HL-60 (cell line): Measurements from ENCODE around the gene DCC.

Experiments
- DNase-seq, 2 experiments: peaks; one replicate each; pipeline ENCODE4 v3.0.0-alpha.2; 2010 to 2020; ENCODE audit warnings: low read depth in 1 of 2, low spot score in 1 of 2
- H3K27ac ChIP-seq: fragments of 250-450 bp; sonication (Bioruptor Pico); replicated peaks from 2 replicates; pipeline ENCODE4 v1.5.1; 2020; ENCODE audit warnings: mild to moderate bottlenecking, moderate library complexity
- H3K27me3 ChIP-seq: fragments of 250-450 bp; sonication (Bioruptor Pico); 2 replicates; pipeline ENCODE4 v1.5.1; 2021; ENCODE audit warnings: mild to moderate bottlenecking, moderate library complexity; ENCODE audit not compliant: insufficient read depth, poor library complexity, severe bottlenecking
- H3K4me3 ChIP-seq: replicated peaks from 2 replicates; pipeline ENCODE4 v1.5.1; 2011; ENCODE audit warnings: mild to moderate bottlenecking, control low read depth, low read length; ENCODE audit not compliant: insufficient read depth
- GABPA ChIP-seq: IDR thresholded peaks from 2 replicates; pipeline ENCODE4 v1.6.1; 2012; ENCODE audit warnings: low read depth
- POLR2AphosphoS5 ChIP-seq: IDR thresholded peaks from 2 replicates; pipeline ENCODE4 v1.6.1; 2012; ENCODE audit warnings: low read depth
- SPI1 ChIP-seq: IDR thresholded peaks from 2 replicates; pipeline ENCODE4 v1.6.1; 2012; ENCODE audit warnings: low read depth, mild to moderate bottlenecking, borderline replicate concordance
- TF ChIP-seq, protein P1 (sequence below): IDR thresholded peaks from one replicate; pipeline ENCODE4 v1.5.1; 2011; ENCODE audit warnings: low read length, control low read depth, inconsistent platforms; ENCODE audit not compliant: insufficient read depth
- TF ChIP-seq, protein P2 (sequence below): IDR thresholded peaks from 2 replicates; pipeline ENCODE4 v1.6.1; 2012; ENCODE audit warnings: low read depth; ENCODE audit not compliant: insufficient replicate concordance

The DCC gene

DNA sequence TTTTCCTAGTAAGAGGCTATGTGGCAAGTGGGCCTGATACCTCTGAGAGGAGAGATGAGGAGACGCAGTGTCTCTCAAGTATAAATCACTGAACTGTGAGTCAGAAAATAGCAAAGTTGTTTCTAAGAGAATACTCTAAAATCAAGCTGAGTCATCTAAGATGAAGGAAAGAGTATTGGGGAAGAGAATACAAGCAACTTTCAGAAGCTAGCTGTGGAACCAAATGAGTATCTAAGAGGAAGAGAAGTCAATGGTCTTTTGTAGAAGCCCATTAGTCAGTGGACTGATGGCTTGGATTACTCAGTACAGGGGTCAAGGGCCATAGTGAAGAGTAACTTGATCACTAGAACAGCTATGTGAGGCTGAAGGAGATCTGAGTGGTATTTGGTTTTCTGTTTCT is 2.7 kb upstream of the DCC start:
- Histone ChIP-seq H3K27me3 (peaks cover 32% of the 10 kb centered on the region), H3K27ac (no peak overlapping the region), H3K4me3 (no peak overlapping the region)
- TF ChIP-seq POLR2AphosphoS5 (no peak), SPI1 (no peak), GABPA (no peak)
- TF ChIP-seq, protein P1, sequence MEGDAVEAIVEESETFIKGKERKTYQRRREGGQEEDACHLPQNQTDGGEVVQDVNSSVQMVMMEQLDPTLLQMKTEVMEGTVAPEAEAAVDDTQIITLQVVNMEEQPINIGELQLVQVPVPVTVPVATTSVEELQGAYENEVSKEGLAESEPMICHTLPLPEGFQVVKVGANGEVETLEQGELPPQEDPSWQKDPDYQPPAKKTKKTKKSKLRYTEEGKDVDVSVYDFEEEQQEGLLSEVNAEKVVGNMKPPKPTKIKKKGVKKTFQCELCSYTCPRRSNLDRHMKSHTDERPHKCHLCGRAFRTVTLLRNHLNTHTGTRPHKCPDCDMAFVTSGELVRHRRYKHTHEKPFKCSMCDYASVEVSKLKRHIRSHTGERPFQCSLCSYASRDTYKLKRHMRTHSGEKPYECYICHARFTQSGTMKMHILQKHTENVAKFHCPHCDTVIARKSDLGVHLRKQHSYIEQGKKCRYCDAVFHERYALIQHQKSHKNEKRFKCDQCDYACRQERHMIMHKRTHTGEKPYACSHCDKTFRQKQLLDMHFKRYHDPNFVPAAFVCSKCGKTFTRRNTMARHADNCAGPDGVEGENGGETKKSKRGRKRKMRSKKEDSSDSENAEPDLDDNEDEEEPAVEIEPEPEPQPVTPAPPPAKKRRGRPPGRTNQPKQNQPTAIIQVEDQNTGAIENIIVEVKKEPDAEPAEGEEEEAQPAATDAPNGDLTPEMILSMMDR, result no peak
- TF ChIP-seq, protein P2, sequence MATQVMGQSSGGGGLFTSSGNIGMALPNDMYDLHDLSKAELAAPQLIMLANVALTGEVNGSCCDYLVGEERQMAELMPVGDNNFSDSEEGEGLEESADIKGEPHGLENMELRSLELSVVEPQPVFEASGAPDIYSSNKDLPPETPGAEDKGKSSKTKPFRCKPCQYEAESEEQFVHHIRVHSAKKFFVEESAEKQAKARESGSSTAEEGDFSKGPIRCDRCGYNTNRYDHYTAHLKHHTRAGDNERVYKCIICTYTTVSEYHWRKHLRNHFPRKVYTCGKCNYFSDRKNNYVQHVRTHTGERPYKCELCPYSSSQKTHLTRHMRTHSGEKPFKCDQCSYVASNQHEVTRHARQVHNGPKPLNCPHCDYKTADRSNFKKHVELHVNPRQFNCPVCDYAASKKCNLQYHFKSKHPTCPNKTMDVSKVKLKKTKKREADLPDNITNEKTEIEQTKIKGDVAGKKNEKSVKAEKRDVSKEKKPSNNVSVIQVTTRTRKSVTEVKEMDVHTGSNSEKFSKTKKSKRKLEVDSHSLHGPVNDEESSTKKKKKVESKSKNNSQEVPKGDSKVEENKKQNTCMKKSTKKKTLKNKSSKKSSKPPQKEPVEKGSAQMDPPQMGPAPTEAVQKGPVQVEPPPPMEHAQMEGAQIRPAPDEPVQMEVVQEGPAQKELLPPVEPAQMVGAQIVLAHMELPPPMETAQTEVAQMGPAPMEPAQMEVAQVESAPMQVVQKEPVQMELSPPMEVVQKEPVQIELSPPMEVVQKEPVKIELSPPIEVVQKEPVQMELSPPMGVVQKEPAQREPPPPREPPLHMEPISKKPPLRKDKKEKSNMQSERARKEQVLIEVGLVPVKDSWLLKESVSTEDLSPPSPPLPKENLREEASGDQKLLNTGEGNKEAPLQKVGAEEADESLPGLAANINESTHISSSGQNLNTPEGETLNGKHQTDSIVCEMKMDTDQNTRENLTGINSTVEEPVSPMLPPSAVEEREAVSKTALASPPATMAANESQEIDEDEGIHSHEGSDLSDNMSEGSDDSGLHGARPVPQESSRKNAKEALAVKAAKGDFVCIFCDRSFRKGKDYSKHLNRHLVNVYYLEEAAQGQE, result no peak
- DNase-seq, result no peak

DNA sequence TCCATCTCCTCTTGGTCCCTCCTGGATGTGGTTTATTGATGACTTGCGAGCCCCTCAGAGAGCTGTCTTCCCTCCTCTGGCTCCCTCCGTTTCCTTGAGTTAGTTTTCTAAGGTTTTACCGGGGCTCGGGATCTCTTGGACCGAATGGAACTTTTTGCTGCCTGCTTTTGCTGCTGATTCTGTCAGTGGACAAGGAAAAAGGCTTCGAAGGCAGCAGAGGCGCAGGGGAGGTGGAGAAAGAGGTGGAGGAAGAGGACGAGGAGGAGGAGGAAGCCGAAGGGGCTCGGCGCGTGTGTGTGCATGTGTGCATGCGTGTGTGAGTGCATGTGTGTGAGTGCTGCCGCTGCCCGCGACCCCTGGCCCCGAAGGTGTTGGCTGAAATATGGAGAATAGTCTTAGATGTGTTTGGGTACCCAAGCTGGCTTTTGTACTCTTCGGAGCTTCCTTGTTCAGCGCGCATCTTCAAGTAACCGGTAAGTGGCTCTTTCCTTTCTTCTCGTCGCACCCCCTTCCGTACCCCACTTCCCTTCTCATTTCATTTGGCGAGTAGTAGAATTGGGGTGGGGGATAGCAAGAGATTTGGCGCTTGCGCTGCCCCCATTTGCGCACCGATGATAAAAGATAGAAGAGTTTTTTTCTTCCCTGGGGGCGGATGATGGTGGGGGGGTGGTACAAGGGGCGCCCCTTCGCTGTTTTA is 557 bp downstream of the DCC start:
- no peak overlapping the region for H3K4me3 ChIP-seq
- TF ChIP-seq SPI1 (no peak), GABPA (no peak), POLR2AphosphoS5 (no peak)
- TF ChIP-seq, protein P2, result no peak
- TF ChIP-seq, protein P1, result no peak
- H3K27me3 ChIP-seq, result peaks cover 50% of the 10 kb centered on the region
- DNase-seq, result no peak
- no peak overlapping the region for H3K27ac ChIP-seq

DNA sequence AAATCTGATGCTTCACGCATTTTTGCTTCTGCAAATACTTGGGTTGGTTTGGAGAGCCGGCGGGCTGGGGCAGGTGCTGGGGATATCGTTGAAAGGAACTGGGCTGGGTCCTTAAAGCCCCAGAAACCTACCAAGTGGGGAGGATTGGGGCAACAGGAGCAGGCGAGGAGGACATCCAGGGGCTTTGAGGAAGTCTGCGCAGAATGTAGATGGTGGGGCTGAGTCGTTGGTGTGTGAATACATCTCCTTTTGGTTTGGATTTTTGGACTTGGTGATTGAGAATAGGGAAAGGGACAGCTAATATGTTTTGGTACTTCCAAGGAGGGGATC is 1.1 kb downstream of the DCC start:
- H3K4me3 ChIP-seq, result no peak overlapping the region
- no peak overlapping the region for H3K27ac ChIP-seq
- no peak for DNase-seq
- peaks cover 50% of the 10 kb centered on the region for H3K27me3 ChIP-seq
- TF ChIP-seq, protein P1, result no peak
- no peak for TF ChIP-seq POLR2AphosphoS5
